BE2C (cell line): ENCODE measurements around the gene MMP23B.
"Not testable (repeated sequence)": the region's sequence is repeated elsewhere in the genome, so short reads cannot be mapped to it uniquely, and the experiment has no call there.

ENCODE experiments used
- DNase-seq: peaks from one replicate; pipeline ENCODE4 v3.0.0-alpha.2; 2020
- H3K27me3 ChIP-seq: fragments of 250-450 bp; sonication (Bioruptor Pico); 2 replicates; pipeline ENCODE4 v1.5.1; 2020; ENCODE audit warnings: mild to moderate bottlenecking
- H3K36me3 ChIP-seq: fragments of 250-450 bp; sonication (Bioruptor Pico); 2 replicates; pipeline ENCODE4 v1.5.1; 2020; ENCODE audit warnings: mild to moderate bottlenecking
- H3K4me1 ChIP-seq: fragments of 250-450 bp; sonication (Bioruptor Pico); 2 replicates; pipeline ENCODE4 v1.5.1; 2020
- H3K4me3 ChIP-seq: 2 replicates; pipeline ENCODE4 v1.5.1; 2011; ENCODE audit warnings: low read depth, low read length
- H3K9me3 ChIP-seq: fragments of 250-450 bp; sonication (Bioruptor Pico); 2 replicates; pipeline ENCODE4 v1.5.1; 2020
- TF ChIP-seq, protein P1 (sequence below): IDR thresholded peaks from 2 replicates; pipeline ENCODE4 v1.5.1; 2012; ENCODE audit warnings: mild to moderate bottlenecking, low read depth, low read length

MMP23B gene

GRCh38 chr1:1646326-1646725, 14.4 kb downstream of the MMP23B start:
- H3K9me3 ChIP-seq, DNase-seq: not testable (repeated sequence)

GRCh38 chr1:1647567-1648241, 15.7 kb downstream of the MMP23B start:
- not testable (repeated sequence) for H3K27me3 ChIP-seq, H3K4me3 ChIP-seq, H3K9me3 ChIP-seq, H3K36me3 ChIP-seq, H3K4me1 ChIP-seq, DNase-seq

More at GRCh38 chr1:1646326-1646725, 14.4 kb downstream of the MMP23B start:
- H3K27me3 ChIP-seq, H3K36me3 ChIP-seq, H3K4me1 ChIP-seq, H3K4me3 ChIP-seq: not testable (repeated sequence)

GRCh38 chr1:1648265-1648664, 16.3 kb downstream of the MMP23B start:
- H3K27me3 ChIP-seq = not testable (repeated sequence)

DNA sequence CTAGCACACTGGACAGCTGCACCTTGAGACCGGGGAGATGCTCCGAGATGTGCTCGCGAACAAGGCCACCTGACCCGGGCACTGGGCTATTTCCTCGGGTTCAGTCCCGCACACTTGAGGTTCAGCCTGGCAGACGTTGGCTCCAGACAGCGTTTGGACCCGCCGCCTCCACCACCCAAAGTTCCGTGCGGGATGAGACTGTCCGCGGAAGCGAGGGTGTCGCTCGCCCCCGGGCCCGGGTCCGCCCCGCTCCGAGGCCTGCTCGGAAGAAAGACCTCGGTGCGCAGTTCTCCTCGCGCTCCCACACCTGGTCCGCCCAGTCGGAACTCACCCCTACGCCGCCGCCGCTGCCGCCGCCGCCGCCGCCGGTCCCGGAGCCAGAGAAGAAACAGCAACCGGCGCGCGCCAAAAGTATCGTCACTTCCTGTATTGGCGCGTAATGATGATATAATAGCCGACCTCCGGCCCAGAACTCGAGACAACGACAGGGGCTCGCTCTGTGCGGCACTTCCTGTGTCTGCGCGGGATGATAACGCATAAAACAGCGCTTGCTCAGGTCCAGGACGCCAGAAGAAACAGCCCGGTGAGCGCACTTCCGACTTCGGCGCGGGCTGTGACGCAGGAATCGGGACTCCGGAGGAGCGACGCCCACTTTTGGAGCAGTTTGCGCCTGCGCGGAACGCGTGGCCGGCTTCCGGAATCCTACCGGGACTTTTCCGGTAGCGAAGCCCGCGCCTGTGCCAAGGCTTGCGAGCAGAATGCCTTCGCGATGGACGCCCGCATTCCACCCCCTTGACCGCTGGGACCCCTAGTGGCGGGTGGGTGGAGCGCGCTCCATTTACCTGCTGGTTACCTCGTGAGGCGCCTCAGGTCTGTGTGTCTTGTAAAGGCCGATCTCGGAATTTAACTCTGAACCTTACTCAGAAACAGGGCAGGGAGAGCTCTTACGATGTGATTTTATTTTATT, 26.9 kb downstream of the MMP23B start, which contains the start of gene CDK11B:
Gene CDK11B, minus strand, starts transcription at position 422 of the 967 bp plus-strand sequence. CDS start 1,519 bp downstream, outside the sequence.
- H3K36me3 ChIP-seq = peaks cover 25% of the 10 kb centered on the region
- DNase-seq = peak; percentile 97
- H3K27me3 ChIP-seq, H3K4me1 ChIP-seq, H3K9me3 ChIP-seq: not testable (repeated sequence)
- H3K4me3 ChIP-seq = peak within 1 kb of the TSS; percentile 53
- TF ChIP-seq, protein P1, sequence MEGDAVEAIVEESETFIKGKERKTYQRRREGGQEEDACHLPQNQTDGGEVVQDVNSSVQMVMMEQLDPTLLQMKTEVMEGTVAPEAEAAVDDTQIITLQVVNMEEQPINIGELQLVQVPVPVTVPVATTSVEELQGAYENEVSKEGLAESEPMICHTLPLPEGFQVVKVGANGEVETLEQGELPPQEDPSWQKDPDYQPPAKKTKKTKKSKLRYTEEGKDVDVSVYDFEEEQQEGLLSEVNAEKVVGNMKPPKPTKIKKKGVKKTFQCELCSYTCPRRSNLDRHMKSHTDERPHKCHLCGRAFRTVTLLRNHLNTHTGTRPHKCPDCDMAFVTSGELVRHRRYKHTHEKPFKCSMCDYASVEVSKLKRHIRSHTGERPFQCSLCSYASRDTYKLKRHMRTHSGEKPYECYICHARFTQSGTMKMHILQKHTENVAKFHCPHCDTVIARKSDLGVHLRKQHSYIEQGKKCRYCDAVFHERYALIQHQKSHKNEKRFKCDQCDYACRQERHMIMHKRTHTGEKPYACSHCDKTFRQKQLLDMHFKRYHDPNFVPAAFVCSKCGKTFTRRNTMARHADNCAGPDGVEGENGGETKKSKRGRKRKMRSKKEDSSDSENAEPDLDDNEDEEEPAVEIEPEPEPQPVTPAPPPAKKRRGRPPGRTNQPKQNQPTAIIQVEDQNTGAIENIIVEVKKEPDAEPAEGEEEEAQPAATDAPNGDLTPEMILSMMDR = 0 out of 2 replicates have a peak, but pooled peaks have one; percentile 14

More at GRCh38 chr1:1648265-1648664, 16.3 kb downstream of the MMP23B start:
- peaks cover 13% of the 10 kb centered on the region for H3K36me3 ChIP-seq
- DNase-seq, H3K4me3 ChIP-seq, H3K9me3 ChIP-seq, H3K4me1 ChIP-seq: not testable (repeated sequence)

DNA sequence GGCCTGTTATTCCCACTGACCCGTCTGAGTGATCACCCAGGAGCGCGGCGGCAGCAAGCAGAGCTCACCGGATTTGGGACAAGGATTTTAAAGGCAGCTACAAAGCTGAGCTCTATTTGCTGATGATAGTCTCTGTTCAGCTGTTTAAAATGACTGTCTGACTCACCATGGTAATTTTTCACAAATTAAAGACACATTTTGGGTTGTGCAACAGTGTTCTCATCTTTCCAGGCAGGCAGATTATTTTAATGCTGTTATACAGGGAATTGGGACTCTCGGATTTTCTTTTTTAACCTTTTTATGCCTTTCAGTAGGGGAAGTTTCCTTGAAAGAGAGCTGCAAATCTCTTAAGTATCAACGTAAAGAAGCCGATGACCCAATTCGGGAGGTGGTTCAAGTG, 30.4 kb downstream of the MMP23B start:
- peaks cover 20% of the 10 kb centered on the region for H3K36me3 ChIP-seq
- H3K4me1 ChIP-seq, H3K4me3 ChIP-seq, DNase-seq, H3K27me3 ChIP-seq, H3K9me3 ChIP-seq: not testable (repeated sequence)

GRCh38 chr1:1662830-1663560, 31.0 kb downstream of the MMP23B start:
- H3K27me3 ChIP-seq, H3K4me3 ChIP-seq, H3K9me3 ChIP-seq, H3K4me1 ChIP-seq, DNase-seq: not testable (repeated sequence)
- peaks cover 20% of the 10 kb centered on the region for H3K36me3 ChIP-seq

- not testable (repeated sequence) for H3K27me3 ChIP-seq, H3K4me3 ChIP-seq, H3K9me3 ChIP-seq, DNase-seq, H3K4me1 ChIP-seq
- peaks cover 20% of the 10 kb centered on the region for H3K36me3 ChIP-seq
Measured at GRCh38 chr1:1664318-1664717, 32.3 kb downstream of the MMP23B start.

- no peaks in the 10 kb centered on the region for H3K4me1 ChIP-seq
- TF ChIP-seq, protein P1 = no peak
- DNase-seq = no peak
Measured at GRCh38 chr1:1664941-1665814, 33.2 kb downstream of the MMP23B start.

More at GRCh38 chr1:1664941-1665814, 33.2 kb downstream of the MMP23B start:
- H3K4me3 ChIP-seq = no peak overlapping the region
- H3K27me3 ChIP-seq = no peaks in the 10 kb centered on the region
- no peaks in the 10 kb centered on the region for H3K9me3 ChIP-seq
- H3K36me3 ChIP-seq = peaks cover 26% of the 10 kb centered on the region
